MM.1S (cell line): Measurements from ENCODE around the gene CHMP2A.

ENCODE experiments used
- DNase-seq: peaks from one replicate; pipeline ENCODE4 v3.0.0-alpha.2; 2015
- H2AFZ ChIP-seq: fragments of 300-600 bp; sonication (generic); 2 replicates; pipeline ENCODE4 v1.6.0; 2016; ENCODE audit warnings: antibody characterized with exemption, low read length
- H3F3A ChIP-seq: fragments of 300-600 bp; sonication (generic); 2 replicates; pipeline ENCODE4 v1.6.1; 2016; ENCODE audit warnings: mild to moderate bottlenecking, antibody characterized with exemption, low read length, moderate library complexity, mixed read lengths; ENCODE audit not compliant: insufficient read depth
- H3K27ac ChIP-seq: fragments of 300-600 bp; sonication (generic); 2 replicates; pipeline ENCODE4 v1.5.1; 2016; ENCODE audit warnings: mild to moderate bottlenecking, low read length
- H3K27me3 ChIP-seq: fragments of 300-600 bp; sonication (generic); replicated peaks from 2 replicates; pipeline ENCODE4 v1.6.0; 2016; ENCODE audit warnings: low read length; ENCODE audit not compliant: insufficient read depth
- H3K36me3 ChIP-seq: fragments of 300-600 bp; sonication (generic); replicated peaks from 2 replicates; pipeline ENCODE4 v1.6.1; 2016; ENCODE audit warnings: mild to moderate bottlenecking, low read length, mixed read lengths; ENCODE audit not compliant: insufficient read depth
- H3K4me1 ChIP-seq: fragments of 300-600 bp; sonication (generic); 2 replicates; pipeline ENCODE4 v1.6.1; 2016; ENCODE audit warnings: low read length, mixed read lengths
- H3K4me2 ChIP-seq: fragments of 300-600 bp; sonication (generic); 2 replicates; pipeline ENCODE4 v1.6.0; 2016; ENCODE audit warnings: low read depth, low read length
- H3K4me3 ChIP-seq: fragments of 300-600 bp; sonication (generic); 2 replicates; pipeline ENCODE4 v1.5.1; 2016; ENCODE audit warnings: low read length, mixed read lengths
- H3K79me2 ChIP-seq: fragments of 300-600 bp; sonication (generic); 2 replicates; pipeline ENCODE4 v1.6.1; 2016; ENCODE audit warnings: mixed run types, low read length, mixed read lengths
- H3K9ac ChIP-seq: fragments of 300-600 bp; sonication (generic); 2 replicates; pipeline ENCODE4 v1.6.1; 2016; ENCODE audit warnings: low read length, mixed read lengths
- H3K9me2 ChIP-seq: fragments of 300-600 bp; sonication (generic); replicated peaks from 2 replicates; pipeline ENCODE4 v1.6.1; 2016; ENCODE audit warnings: mild to moderate bottlenecking, low read length, mixed read lengths; ENCODE audit not compliant: insufficient read depth
- H3K9me3 ChIP-seq: fragments of 300-600 bp; sonication (generic); replicated peaks from 2 replicates; pipeline ENCODE4 v1.6.1; 2016; ENCODE audit warnings: mild to moderate bottlenecking, low read length, mixed read lengths; ENCODE audit not compliant: insufficient read depth
- H4K20me1 ChIP-seq: fragments of 300-600 bp; sonication (generic); 2 replicates; pipeline ENCODE4 v1.6.1; 2016; ENCODE audit warnings: mild to moderate bottlenecking, low read length, moderate library complexity, mixed read lengths; ENCODE audit not compliant: insufficient read depth
- CTCF ChIP-seq: fragments of 300-600 bp; sonication (generic); IDR thresholded peaks from 2 replicates; pipeline ENCODE4 v1.5.1; 2016; ENCODE audit warnings: antibody characterized with exemption, low read length, mixed read lengths
- EZH2 ChIP-seq: fragments of 300-600 bp; sonication (generic); optimal IDR thresholded peaks from 2 replicates; pipeline ENCODE3; 2017; ENCODE audit warnings: low read depth, mild to moderate bottlenecking, antibody characterized with exemption, low read length, mixed read lengths
- EZH2phosphoT487 ChIP-seq: fragments of 300-600 bp; sonication (generic); IDR thresholded peaks from 2 replicates; pipeline ENCODE4 v1.6.1; 2018; ENCODE audit warnings: antibody characterized with exemption, low read length

CHMP2A gene

GRCh38 chr19:58584498-58585441 lies 29.9 kb upstream of the CHMP2A start:
- no peak overlapping the region for H3K4me3 ChIP-seq
- no peaks in the 10 kb centered on the region for H3K4me1 ChIP-seq
- H3K36me3 ChIP-seq, result no peaks in the 10 kb centered on the region
- H3F3A ChIP-seq, result no peaks in the 10 kb centered on the region
- DNase-seq, result no peak
- no peaks in the 10 kb centered on the region for H4K20me1 ChIP-seq
- no peaks in the 10 kb centered on the region for H3K27me3 ChIP-seq
- H3K27ac ChIP-seq, result no peak overlapping the region
- H3K4me2 ChIP-seq, result no peak overlapping the region
- no peaks in the 10 kb centered on the region for H3K9me3 ChIP-seq
- H3K79me2 ChIP-seq, result no peaks in the 10 kb centered on the region
- H3K9ac ChIP-seq, result no peak overlapping the region
- TF ChIP-seq EZH2 (no peak), CTCF (no peak), EZH2phosphoT487 (no peak)
- no peak overlapping the region for H2AFZ ChIP-seq
- no peaks in the 10 kb centered on the region for H3K9me2 ChIP-seq

- Histone ChIP-seq H3K9ac (no peak overlapping the region), H3K27ac (no peak overlapping the region), H3K9me2 (no peaks in the 10 kb centered on the region), H4K20me1 (no peaks in the 10 kb centered on the region), H3K36me3 (no peaks in the 10 kb centered on the region), H2AFZ (no peak overlapping the region), H3K4me3 (no peak overlapping the region), H3K27me3 (no peaks in the 10 kb centered on the region), H3F3A (no peaks in the 10 kb centered on the region), H3K4me1 (no peaks in the 10 kb centered on the region), H3K4me2 (no peak overlapping the region), H3K9me3 (no peaks in the 10 kb centered on the region), H3K79me2 (peaks cover 3% of the 10 kb centered on the region; the same call in 1 of the 2 replicates)
- TF ChIP-seq CTCF (no peak), EZH2 (no peak), EZH2phosphoT487 (no peak)
- no peak for DNase-seq
These were observed 28.1 kb upstream of the CHMP2A start for GRCh38 chr19:58582985-58583384.

- no peak overlapping the region for H2AFZ ChIP-seq
- DNase-seq, result no peak
- H3K27me3 ChIP-seq, result no peaks in the 10 kb centered on the region
- H3F3A ChIP-seq, result no peaks in the 10 kb centered on the region
- H3K9ac ChIP-seq, result no peak overlapping the region
- peaks cover 12% of the 10 kb centered on the region; the same call in 1 of the 2 replicates for H3K79me2 ChIP-seq
- TF ChIP-seq EZH2phosphoT487, result no peak
- 0 out of 2 replicates have a peak, but pooled peaks have one; percentile 5 for TF ChIP-seq CTCF
- H3K9me3 ChIP-seq, result no peaks in the 10 kb centered on the region
- H3K36me3 ChIP-seq, result no peaks in the 10 kb centered on the region
- no peak overlapping the region for H3K4me2 ChIP-seq
- no peaks in the 10 kb centered on the region for H4K20me1 ChIP-seq
- no peak overlapping the region for H3K4me3 ChIP-seq
- no peaks in the 10 kb centered on the region for H3K9me2 ChIP-seq
- H3K27ac ChIP-seq, result no peak overlapping the region
- H3K4me1 ChIP-seq, result no peaks in the 10 kb centered on the region
These were observed 26.6 kb upstream of the CHMP2A start for GRCh38 chr19:58581227-58582141.
